B cell (primary cell): ENCODE data around the gene LZTFL1.

Source experiments
- EZH2 ChIP-seq: IDR thresholded peaks from 2 replicates; pipeline ENCODE4 v1.6.1; 2012; ENCODE audit warnings: borderline replicate concordance, low read depth, mild to moderate bottlenecking, moderate library complexity, low read length; ENCODE audit not compliant: insufficient read depth, poor library complexity, severe bottlenecking
- TF ChIP-seq, protein P1 (sequence below): fragments of 200-600 bp; IDR thresholded peaks from one replicate; pipeline ENCODE4 v1.8.0; 2022; ENCODE audit warnings: antibody characterized with exemption, mild to moderate bottlenecking

DNA sequence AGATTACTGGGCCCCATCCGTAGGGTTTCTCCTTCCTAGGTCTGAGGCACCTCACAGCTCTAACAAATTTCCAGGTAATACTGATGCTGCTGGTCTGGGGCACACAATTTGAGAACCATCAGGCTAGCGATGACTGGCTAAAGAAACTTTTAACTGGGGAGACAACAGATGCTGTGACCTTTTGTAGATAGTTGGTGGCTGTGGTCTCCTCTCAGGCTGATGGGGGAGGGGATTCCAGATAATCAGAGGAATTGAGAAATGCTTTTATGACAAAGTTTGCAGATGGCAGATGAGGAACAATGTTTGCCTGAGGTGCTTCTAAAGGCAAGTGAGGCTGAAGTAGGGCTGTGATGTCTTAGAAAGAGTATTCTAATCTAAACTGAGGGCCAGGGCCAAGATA, 30.6 kb upstream of the LZTFL1 start:
- TF ChIP-seq, protein P1, sequence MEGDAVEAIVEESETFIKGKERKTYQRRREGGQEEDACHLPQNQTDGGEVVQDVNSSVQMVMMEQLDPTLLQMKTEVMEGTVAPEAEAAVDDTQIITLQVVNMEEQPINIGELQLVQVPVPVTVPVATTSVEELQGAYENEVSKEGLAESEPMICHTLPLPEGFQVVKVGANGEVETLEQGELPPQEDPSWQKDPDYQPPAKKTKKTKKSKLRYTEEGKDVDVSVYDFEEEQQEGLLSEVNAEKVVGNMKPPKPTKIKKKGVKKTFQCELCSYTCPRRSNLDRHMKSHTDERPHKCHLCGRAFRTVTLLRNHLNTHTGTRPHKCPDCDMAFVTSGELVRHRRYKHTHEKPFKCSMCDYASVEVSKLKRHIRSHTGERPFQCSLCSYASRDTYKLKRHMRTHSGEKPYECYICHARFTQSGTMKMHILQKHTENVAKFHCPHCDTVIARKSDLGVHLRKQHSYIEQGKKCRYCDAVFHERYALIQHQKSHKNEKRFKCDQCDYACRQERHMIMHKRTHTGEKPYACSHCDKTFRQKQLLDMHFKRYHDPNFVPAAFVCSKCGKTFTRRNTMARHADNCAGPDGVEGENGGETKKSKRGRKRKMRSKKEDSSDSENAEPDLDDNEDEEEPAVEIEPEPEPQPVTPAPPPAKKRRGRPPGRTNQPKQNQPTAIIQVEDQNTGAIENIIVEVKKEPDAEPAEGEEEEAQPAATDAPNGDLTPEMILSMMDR = no peak
- TF ChIP-seq EZH2 = no peak
